SK-N-MC (cell line): ENCODE data around the gene CDA.

ENCODE experiments used
- DNase-seq: peaks from one replicate; pipeline ENCODE4 v3.0.0-alpha.2; 2011; ENCODE audit warnings: low read depth, low spot score
- H3K27ac ChIP-seq: fragments of 200-600 bp; sonication (generic); 2 replicates; pipeline ENCODE4 v1.5.1; 2016; ENCODE audit warnings: mixed run types
- H3K36me3 ChIP-seq: fragments of 200-600 bp; sonication (generic); 2 replicates; pipeline ENCODE4 v1.6.1; 2017; ENCODE audit warnings: antibody characterized with exemption, low read length, mixed read lengths; ENCODE audit not compliant: insufficient read depth
- H3K4me3 ChIP-seq: fragments of 200-600 bp; sonication (generic); 2 replicates; pipeline ENCODE4 v1.5.1; 2016
- H3K9ac ChIP-seq: fragments of 200-600 bp; sonication (generic); 2 replicates; pipeline ENCODE4 v1.8.0; 2017; ENCODE audit warnings: mixed run types, mixed read lengths; ENCODE audit not compliant: insufficient read length
- H3K9me3 ChIP-seq: fragments of 200-600 bp; sonication (generic); 2 replicates; pipeline ENCODE4 v1.6.1; 2017; ENCODE audit warnings: low read depth, mild to moderate bottlenecking, antibody characterized with exemption, low read length, moderate library complexity, mixed read lengths
- EZH2 ChIP-seq: fragments of 200-600 bp; sonication (generic); IDR thresholded peaks from one replicate; pipeline ENCODE4 v1.6.1; 2017; ENCODE audit warnings: antibody characterized with exemption
- FOXP2 ChIP-seq: optimal IDR thresholded peaks from 2 replicates; pipeline ENCODE3; 2011; ENCODE audit warnings: mild to moderate bottlenecking, moderate library complexity; ENCODE audit not compliant: insufficient read depth; ENCODE audit errors: extremely low read length, control extremely low read depth
- POLR2AphosphoS5 ChIP-seq: IDR thresholded peaks from 2 replicates; pipeline ENCODE4 v1.6.1; 2012; ENCODE audit warnings: mild to moderate bottlenecking, low read depth, low read length, borderline replicate concordance

Gene CDA

GRCh38 chr1:20645414-20645813 is 56.5 kb downstream of the CDA start:
- Histone ChIP-seq H3K9ac (no peak overlapping the region), H3K27ac (no peak overlapping the region), H3K4me3 (no peak overlapping the region), H3K9me3 (no peaks in the 10 kb centered on the region), H3K36me3 (peaks cover 17% of the 10 kb centered on the region; the same call in 1 of the 2 replicates)
- TF ChIP-seq FOXP2 (no peak), POLR2AphosphoS5 (no peak)
- DNase-seq, result no peak

- Histone ChIP-seq H3K36me3 (peaks cover 41% of the 10 kb centered on the region; the same call in 1 of the 2 replicates), H3K4me3 (no peak overlapping the region), H3K9ac (no peak overlapping the region), H3K27ac (no peak overlapping the region), H3K9me3 (no peaks in the 10 kb centered on the region)
- TF ChIP-seq EZH2, result no peak
- TF ChIP-seq FOXP2, result no peak
- TF ChIP-seq POLR2AphosphoS5, result no peak
- DNase-seq, result no peak
These were observed 59.5 kb downstream of the CDA start for GRCh38 chr1:20648438-20648837.

GRCh38 chr1:20648946-20649345 is 60.0 kb downstream of the CDA start:
- H3K9ac ChIP-seq, result no peak overlapping the region
- TF ChIP-seq FOXP2 (no peak), EZH2 (no peak)
- H3K27ac ChIP-seq, result no peak overlapping the region
- no peaks in the 10 kb centered on the region for H3K9me3 ChIP-seq
- peaks cover 46% of the 10 kb centered on the region; the same call in 1 of the 2 replicates for H3K36me3 ChIP-seq
- H3K4me3 ChIP-seq, result no peak overlapping the region
- no peak for DNase-seq

- peaks cover 75% of the 10 kb centered on the region for H3K36me3 ChIP-seq
- H3K9ac ChIP-seq, result no peak overlapping the region
- H3K27ac ChIP-seq, result no peak overlapping the region
- no peak overlapping the region for H3K4me3 ChIP-seq
- TF ChIP-seq FOXP2 (no peak), POLR2AphosphoS5 (no peak), EZH2 (no peak)
- no peak for DNase-seq
- no peaks in the 10 kb centered on the region for H3K9me3 ChIP-seq
These were observed 63.4 kb downstream of the CDA start for GRCh38 chr1:20652300-20652699.

GRCh38 chr1:20654104-20654690 is 65.3 kb downstream of the CDA start:
- no peaks in the 10 kb centered on the region for H3K9me3 ChIP-seq
- no peak for DNase-seq
- TF ChIP-seq FOXP2 (no peak), POLR2AphosphoS5 (no peak), EZH2 (no peak)
- no peak overlapping the region for H3K9ac ChIP-seq
- H3K4me3 ChIP-seq, result no peak overlapping the region
- H3K27ac ChIP-seq, result no peak overlapping the region
- H3K36me3 ChIP-seq, result peaks cover 85% of the 10 kb centered on the region

GRCh38 chr1:20657024-20657423 is 68.1 kb downstream of the CDA start:
- H3K9me3 ChIP-seq, result no peaks in the 10 kb centered on the region
- TF ChIP-seq EZH2 (no peak), POLR2AphosphoS5 (no peak)
- no peak overlapping the region for H3K27ac ChIP-seq
- H3K4me3 ChIP-seq, result no peak overlapping the region
- no peak for DNase-seq
- peaks cover 72% of the 10 kb centered on the region for H3K36me3 ChIP-seq
- H3K9ac ChIP-seq, result no peak overlapping the region

- Histone ChIP-seq H3K36me3 (peaks cover 59% of the 10 kb centered on the region), H3K9ac (no peak overlapping the region), H3K4me3 (no peak overlapping the region), H3K9me3 (no peaks in the 10 kb centered on the region), H3K27ac (no peak overlapping the region)
- no peak for DNase-seq
- TF ChIP-seq EZH2 (no peak), POLR2AphosphoS5 (no peak), FOXP2 (no peak)
These were observed 69.4 kb downstream of the CDA start for GRCh38 chr1:20658166-20658915.

- Histone ChIP-seq H3K9ac (peak overlapping the region; percentile 91), H3K36me3 (peaks cover 43% of the 10 kb centered on the region), H3K27ac (no peak overlapping the region), H3K4me3 (peak overlapping the region; percentile 83), H3K9me3 (no peaks in the 10 kb centered on the region)
- no peak for DNase-seq
- TF ChIP-seq EZH2 (no peak), POLR2AphosphoS5 (no peak), FOXP2 (no peak)
These were observed 71.5 kb downstream of the CDA start for GRCh38 chr1:20660363-20660762.
